MCF 10A (cell line): Measurements from ENCODE around the gene AUTS2. TPM values are rescaled to one million over a fixed set of nuclear protein-coding genes. Genes with fewer than 3 reads are reported as not detected.

Experiments
- BruUV-seq: library from RNA; stranded (reverse); fragments of 400-500 nt; replicated peaks from 2 replicates; lab custom pipeline; 2021; lab: Mats Ljungman, UMichigan
- CTCF ChIA-PET: fragments of 300-600 bp; sonication (Branson Sonifier 250); formaldehyde crosslinking; extraction: SDS; loops from one replicate; lab custom pipeline; 2021; ENCODE audit warnings: antibody characterized with exemption, inconsistent platforms; lab: Yijun Ruan, JAX
- POLR2A ChIA-PET: fragments of 300-600, 350-650 bp; sonication (Branson Sonifier 250); formaldehyde crosslinking; extraction: SDS; loops from one replicate; lab custom pipeline; 2020; ENCODE audit warnings: antibody characterized with exemption, inconsistent platforms; lab: Yijun Ruan, JAX
- DNase-seq: peaks from one replicate; pipeline ENCODE4 v3.0.0-alpha.2; 2018; ENCODE audit not compliant: unreplicated experiment
- H3K27ac Mint-ChIP-seq: one replicate; pipeline ENCODE4 v1.8.0; 2022; ENCODE audit warnings: mild to moderate bottlenecking, low read depth, mixed read lengths; ENCODE audit not compliant: unreplicated experiment
- H3K27me3 Mint-ChIP-seq: one replicate; pipeline ENCODE4 v1.8.0; 2022; ENCODE audit warnings: mixed read lengths; ENCODE audit not compliant: insufficient read depth, unreplicated experiment
- H3K36me3 Mint-ChIP-seq: one replicate; pipeline ENCODE4 v1.8.0; 2022; ENCODE audit warnings: mild to moderate bottlenecking, moderate library complexity, mixed read lengths; ENCODE audit not compliant: insufficient read depth, unreplicated experiment
- H3K4me1 Mint-ChIP-seq: one replicate; pipeline ENCODE4 v1.8.0; 2022; ENCODE audit warnings: mixed read lengths; ENCODE audit not compliant: insufficient read depth, unreplicated experiment
- H3K4me3 Mint-ChIP-seq: one replicate; pipeline ENCODE4 v1.8.0; 2022; ENCODE audit warnings: mild to moderate bottlenecking, moderate library complexity, mixed read lengths; ENCODE audit not compliant: unreplicated experiment
- H3K9me3 Mint-ChIP-seq: one replicate; pipeline ENCODE4 v1.8.0; 2022; ENCODE audit warnings: mixed read lengths; ENCODE audit not compliant: unreplicated experiment
- CTCF ChIP-seq: fragments of 200-600 bp; IDR thresholded peaks from one replicate; pipeline ENCODE4 v1.8.0; 2022; ENCODE audit warnings: antibody characterized with exemption, mild to moderate bottlenecking; ENCODE audit not compliant: unreplicated experiment
- intact Hi-C: fragments of 100-400 bp; cut with micrococcal nuclease; formaldehyde crosslinking; loops from 2 replicates; pipeline ENCODE4 v1.14.1; 2022
- total RNA-seq: library from RNA; stranded (reverse); gene quantifications from 2 replicates; pipeline ENCODE4 v1.2.3, GENCODE V29; 2022

AUTS2 gene
- total RNA-seq, 1 experiment from 2014 or later, result 1.3 TPM

- DNase-seq, result no peak
- no peak overlapping the region for H3K27ac Mint-ChIP-seq
- POLR2A ChIA-PET, result no interaction called here
These were observed 442.9 kb downstream of the AUTS2 start for GRCh38 chr7:70040970-70041766.

GRCh38 chr7:70042533-70042932 is 444.3 kb downstream of the AUTS2 start:
- Mint-ChIP-seq H3K36me3 (no peaks in the 10 kb centered on the region), H3K27me3 (no peaks in the 10 kb centered on the region), H3K4me1 (no peaks in the 10 kb centered on the region), H3K4me3 (no peak overlapping the region), H3K27ac (no peak overlapping the region), H3K9me3 (peaks cover 16% of the 10 kb centered on the region)
- TF ChIP-seq CTCF, result no peak
- intact Hi-C loops, result loop anchor here (5.0 kb wide), 1 partner anchor 655 kb away; no protein-coding TSS in a partner anchor
- BruUV-seq, result no TSS peak
- no peak for DNase-seq
- POLR2A ChIA-PET, result no interaction called here
- CTCF ChIA-PET, result interaction anchor here (0.7 to 1.4 kb wide), 3 partner anchors 581 to 658 kb away, joined by 3 to 5 read pairs (median 3); no protein-coding TSS in a partner anchor

More at GRCh38 chr7:70040970-70041766, 442.9 kb downstream of the AUTS2 start:
- TF ChIP-seq CTCF, result no peak
- no peaks in the 10 kb centered on the region for H3K27me3 Mint-ChIP-seq
- H3K4me3 Mint-ChIP-seq, result no peak overlapping the region
- no peaks in the 10 kb centered on the region for H3K4me1 Mint-ChIP-seq
- peaks cover 24% of the 10 kb centered on the region for H3K9me3 Mint-ChIP-seq
- H3K36me3 Mint-ChIP-seq, result no peaks in the 10 kb centered on the region
- CTCF ChIA-PET, result interaction anchor here (0.7 kb wide), 1 partner anchor 24 kb away, joined by 3 read pairs; no protein-coding TSS in a partner anchor
- no TSS peak for BruUV-seq
- intact Hi-C loops, result loop anchor here (5.0 kb wide), 1 partner anchor 656 kb away; no protein-coding TSS in a partner anchor

GRCh38 chr7:70043015-70043538 is 444.8 kb downstream of the AUTS2 start:
- H3K9me3 Mint-ChIP-seq, result peaks cover 17% of the 10 kb centered on the region
- no peak overlapping the region for H3K27ac Mint-ChIP-seq
- DNase-seq, result no peak
- no peaks in the 10 kb centered on the region for H3K27me3 Mint-ChIP-seq
- TF ChIP-seq CTCF, result no peak
- ChIA-PET CTCF (interaction anchor here (0.7 to 1.4 kb wide), 3 partner anchors 111 to 657 kb away, joined by 3 to 5 read pairs (median 4); no protein-coding TSS in a partner anchor), POLR2A (no interaction called here)
- BruUV-seq, result no TSS peak
- no peaks in the 10 kb centered on the region for H3K4me1 Mint-ChIP-seq
- intact Hi-C loops, result loop anchor here (5.0 kb wide), 1 partner anchor 654 kb away; no protein-coding TSS in a partner anchor
- H3K4me3 Mint-ChIP-seq, result no peak overlapping the region
- no peaks in the 10 kb centered on the region for H3K36me3 Mint-ChIP-seq

- no peaks in the 10 kb centered on the region for H3K36me3 Mint-ChIP-seq
- no TSS peak for BruUV-seq
- no peaks in the 10 kb centered on the region for H3K27me3 Mint-ChIP-seq
- TF ChIP-seq CTCF, result no peak
- H3K27ac Mint-ChIP-seq, result no peak overlapping the region
- H3K4me3 Mint-ChIP-seq, result no peak overlapping the region
- no peak for DNase-seq
- CTCF ChIA-PET, result interaction anchor here (0.7 kb wide), 1 partner anchor 654 kb away, joined by 3 read pairs; no protein-coding TSS in a partner anchor
- intact Hi-C loops, result loop anchor here (5.0 kb wide), 1 partner anchor 653 kb away; no protein-coding TSS in a partner anchor
- H3K4me1 Mint-ChIP-seq, result no peaks in the 10 kb centered on the region
- POLR2A ChIA-PET, result no interaction called here
- H3K9me3 Mint-ChIP-seq, result peaks cover 21% of the 10 kb centered on the region
These were observed 445.8 kb downstream of the AUTS2 start for GRCh38 chr7:70044064-70044463.
